Keratinocyte (primary cell): ENCODE data around the gene MEA1. TPM values are rescaled to one million over a fixed set of nuclear protein-coding genes. Genes with fewer than 3 reads are reported as not detected.

ENCODE experiments used
- DNase-seq: peaks from one replicate; pipeline ENCODE4 v3.0.0-alpha.2; 2011; ENCODE audit warnings: low read depth, missing footprints, low spot score
- FAIRE-seq: peaks from 2 replicates; lab custom pipeline; 2011; peaks lifted over from hg19 to GRCh38; lab: Jason Lieb, UNC
- H2AFZ ChIP-seq: 2 replicates; pipeline ENCODE4 v1.6.0; 2012; ENCODE audit warnings: low read length, control low read depth, inconsistent platforms; ENCODE audit not compliant: control insufficient read depth
- H3K27ac ChIP-seq: 2 replicates; pipeline ENCODE4 v1.5.1; 2011; ENCODE audit warnings: low read length; ENCODE audit not compliant: control insufficient read depth, insufficient read depth
- H3K27me3 ChIP-seq: 3 replicates; pipeline ENCODE4 v1.6.0; 2011; ENCODE audit warnings: low read length; ENCODE audit not compliant: control insufficient read depth, insufficient read depth; ENCODE audit errors: extremely low read depth
- H3K36me3 ChIP-seq, 2 experiments: 2 replicates in 1 of 2; 3 replicates in 1 of 2; pipeline ENCODE4 v1.5.1; 2011; ENCODE audit warnings: low read length in 2 of 2, mild to moderate bottlenecking in 1 of 2; ENCODE audit not compliant: control insufficient read depth in 2 of 2, insufficient read depth in 2 of 2; ENCODE audit errors: extremely low read depth in 1 of 2
- H3K4me1 ChIP-seq: 3 replicates; pipeline ENCODE4 v1.5.1; 2011; ENCODE audit warnings: low read length; ENCODE audit not compliant: control insufficient read depth, insufficient read depth; ENCODE audit errors: extremely low read depth
- H3K4me2 ChIP-seq: 3 replicates; pipeline ENCODE4 v1.6.0; 2011; ENCODE audit warnings: low read depth, low read length; ENCODE audit not compliant: control insufficient read depth, insufficient read depth; ENCODE audit errors: extremely low read depth
- H3K4me3 ChIP-seq, 3 experiments: fragments of 200-600 bp in 1 of 3; sonication (generic) in 1 of 3; 2 replicates in 2 of 3; 3 replicates in 1 of 3; pipeline ENCODE4 v1.5.1; 2011 to 2016; ENCODE audit warnings: low read length in 3 of 3, mild to moderate bottlenecking in 3 of 3, control low read depth in 2 of 3, inconsistent platforms in 1 of 3, low read depth in 1 of 3, mixed read lengths in 1 of 3, mixed run types in 1 of 3, moderate library complexity in 1 of 3; ENCODE audit not compliant: control insufficient read depth in 2 of 3, insufficient read depth in 2 of 3; ENCODE audit errors: extremely low read depth in 1 of 3
- H3K79me2 ChIP-seq: 2 replicates; pipeline ENCODE4 v1.6.0; 2012; ENCODE audit warnings: low read length; ENCODE audit not compliant: control insufficient read depth, insufficient read depth
- H3K9ac ChIP-seq: 3 replicates; pipeline ENCODE4 v1.6.0; 2011; ENCODE audit warnings: low read length; ENCODE audit not compliant: control insufficient read depth, insufficient read depth; ENCODE audit errors: extremely low read depth
- H3K9me1 ChIP-seq: 3 replicates; pipeline ENCODE4 v1.6.0; 2011; ENCODE audit warnings: low read length; ENCODE audit not compliant: control insufficient read depth, insufficient read depth; ENCODE audit errors: extremely low read depth
- H3K9me3 ChIP-seq: 2 replicates; pipeline ENCODE4 v1.5.1; 2012; ENCODE audit warnings: low read depth, low read length; ENCODE audit not compliant: control insufficient read depth
- H4K20me1 ChIP-seq: 3 replicates; pipeline ENCODE4 v1.6.0; 2011; ENCODE audit warnings: low read length; ENCODE audit not compliant: control insufficient read depth, insufficient read depth; ENCODE audit errors: extremely low read depth
- EZH2 ChIP-seq: IDR thresholded peaks from one replicate; pipeline ENCODE4 v1.6.1; 2012; ENCODE audit warnings: inconsistent platforms, mild to moderate bottlenecking, low read length, moderate library complexity
- dilution Hi-C: fragments of 300-500 bp; cut with MboI; formaldehyde crosslinking; loops from one replicate; pipeline ENCODE4 v1.7.0; 2020; ENCODE audit warnings: low sequenced_read_pairs; ENCODE audit not compliant: extremely low pct_ligation_motif_present
- polyA plus RNA-seq, 5 experiments: library from polyadenylated mRNA; depleted of rRNA in 3 of 5; stranded (reverse) in 3 of 5; stranded (forward) in 1 of 5; unstranded in 1 of 5; fragments of >200 nt; gene quantifications; 1 replicate in 1 of 5; 2 replicates in 3 of 5; 3 replicates in 1 of 5; pipeline versions ENCODE4 v1.2.1 to v1.2.3, GENCODE V29; 2011 to 2012; ENCODE audit warnings: missing spikeins in 2 of 5, low read depth in 1 of 5, low replicate concordance in 1 of 5
- TF ChIP-seq, protein P1 (sequence below), 3 experiments: IDR thresholded peaks in 1 of 3; conservative IDR thresholded peaks in 1 of 3; optimal IDR thresholded peaks in 1 of 3; 2 replicates in 2 of 3; 3 replicates in 1 of 3; pipeline versions ENCODE3 to v1.5.1; 2011; ENCODE audit warnings: low read length in 3 of 3, mild to moderate bottlenecking in 3 of 3, moderate library complexity in 2 of 3, control low read depth in 1 of 3, inconsistent platforms in 1 of 3; ENCODE audit not compliant: insufficient read depth in 2 of 3; ENCODE audit errors: extremely low read depth in 1 of 3

MEA1 gene
- polyA plus RNA-seq, 1 donor (not counting 4 experiments of a cell fraction or from before 2014, with no cell fraction given): 76.1 TPM

- H3K79me2 ChIP-seq: peaks cover 1% of the 10 kb centered on the region
- peaks cover 3% of the 10 kb centered on the region for H3K9me1 ChIP-seq
- H3K9ac ChIP-seq: no peak overlapping the region
- no peak overlapping the region for H3K4me3 ChIP-seq
- H4K20me1 ChIP-seq: no peaks in the 10 kb centered on the region
- H3K27ac ChIP-seq: no peak overlapping the region
- FAIRE-seq (no peak), DNase-seq (no peak)
- H2AFZ ChIP-seq: no peak overlapping the region
- no peaks in the 10 kb centered on the region for H3K9me3 ChIP-seq
- H3K4me1 ChIP-seq: peaks cover 19% of the 10 kb centered on the region
- no peak overlapping the region for H3K4me2 ChIP-seq
- dilution Hi-C loops: no loop called here
- H3K27me3 ChIP-seq: no peaks in the 10 kb centered on the region
- H3K36me3 ChIP-seq: peaks cover 10 to 12% of the 10 kb centered on the region in 2 experiments
- no peak for TF ChIP-seq EZH2
- TF ChIP-seq, protein P1, sequence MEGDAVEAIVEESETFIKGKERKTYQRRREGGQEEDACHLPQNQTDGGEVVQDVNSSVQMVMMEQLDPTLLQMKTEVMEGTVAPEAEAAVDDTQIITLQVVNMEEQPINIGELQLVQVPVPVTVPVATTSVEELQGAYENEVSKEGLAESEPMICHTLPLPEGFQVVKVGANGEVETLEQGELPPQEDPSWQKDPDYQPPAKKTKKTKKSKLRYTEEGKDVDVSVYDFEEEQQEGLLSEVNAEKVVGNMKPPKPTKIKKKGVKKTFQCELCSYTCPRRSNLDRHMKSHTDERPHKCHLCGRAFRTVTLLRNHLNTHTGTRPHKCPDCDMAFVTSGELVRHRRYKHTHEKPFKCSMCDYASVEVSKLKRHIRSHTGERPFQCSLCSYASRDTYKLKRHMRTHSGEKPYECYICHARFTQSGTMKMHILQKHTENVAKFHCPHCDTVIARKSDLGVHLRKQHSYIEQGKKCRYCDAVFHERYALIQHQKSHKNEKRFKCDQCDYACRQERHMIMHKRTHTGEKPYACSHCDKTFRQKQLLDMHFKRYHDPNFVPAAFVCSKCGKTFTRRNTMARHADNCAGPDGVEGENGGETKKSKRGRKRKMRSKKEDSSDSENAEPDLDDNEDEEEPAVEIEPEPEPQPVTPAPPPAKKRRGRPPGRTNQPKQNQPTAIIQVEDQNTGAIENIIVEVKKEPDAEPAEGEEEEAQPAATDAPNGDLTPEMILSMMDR (optimal IDR thresholded peaks at IDR 0.05 in 1 of 3, IDR thresholded peaks at IDR 0.05 in 1 of 3, conservative IDR thresholded peaks at IDR 0.05 in 1 of 3; ENCODE audit: extremely low read depth in 1 of 3, insufficient read depth in 2 of 3, low read length in 3 of 3): no peak
Observed at GRCh38 chr6:42971746-42972327, 41.9 kb downstream of the MEA1 start.

DNA sequence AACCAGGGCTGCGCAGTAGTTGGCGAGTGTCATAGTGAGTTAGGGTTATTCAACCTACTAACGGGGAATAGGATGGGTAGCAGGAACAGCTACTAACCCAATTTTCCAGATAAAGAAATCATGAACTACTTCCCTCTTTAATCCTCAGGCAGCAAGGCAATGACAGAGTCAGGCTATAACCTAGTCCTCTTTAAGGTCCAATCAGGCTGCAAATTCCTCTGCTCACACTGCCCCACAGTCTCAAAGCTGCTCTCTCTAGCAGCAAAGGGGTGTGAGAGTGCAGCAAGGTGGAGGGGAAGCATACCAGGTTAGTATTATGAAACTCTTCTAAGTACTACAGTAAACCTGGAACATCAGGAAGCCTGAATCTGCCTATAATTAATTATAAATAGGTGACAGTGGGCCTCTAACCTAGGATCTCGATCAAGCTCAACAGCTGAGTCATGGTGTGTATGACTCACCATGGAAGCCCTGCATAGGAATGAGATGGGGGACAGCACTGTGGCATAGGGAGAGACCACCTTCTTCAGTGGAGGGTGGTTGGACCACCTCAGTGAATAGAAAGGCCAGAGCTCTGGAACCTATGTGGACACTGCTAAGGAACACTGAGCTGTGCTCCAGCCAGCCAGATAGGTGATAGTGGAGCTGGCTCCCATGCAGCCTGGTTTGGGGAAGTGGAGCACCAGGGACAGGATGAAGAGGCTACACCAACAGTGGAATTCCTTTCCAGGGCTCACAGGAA lies 42.7 kb downstream of the MEA1 start:
- Histone ChIP-seq H4K20me1 (no peaks in the 10 kb centered on the region), H3K4me3 (no peak overlapping the region), H3K27ac (no peak overlapping the region), H3K9me3 (no peaks in the 10 kb centered on the region), H3K9ac (no peak overlapping the region), H3K27me3 (no peaks in the 10 kb centered on the region), H3K9me1 (peaks cover 3% of the 10 kb centered on the region), H3K36me3 (peaks cover 13 to 16% of the 10 kb centered on the region in 2 experiments), H3K79me2 (no peaks in the 10 kb centered on the region), H2AFZ (no peak overlapping the region), H3K4me2 (no peak overlapping the region), H3K4me1 (peaks cover 18% of the 10 kb centered on the region)
- no peak for DNase-seq
- TF ChIP-seq, protein P1 (optimal IDR thresholded peaks at IDR 0.05 in 1 of 3, IDR thresholded peaks at IDR 0.05 in 1 of 3, conservative IDR thresholded peaks at IDR 0.05 in 1 of 3; ENCODE audit: extremely low read depth in 1 of 3, insufficient read depth in 2 of 3, low read length in 3 of 3): no peak
- no peak for TF ChIP-seq EZH2
- dilution Hi-C loops: no loop called here
- no peak for FAIRE-seq
